ENCODE data around the gene PPP1CA.
A peak's percentile ranks its signal among the peaks of the same experiment; 100 is the strongest.
"Not testable (repeated sequence)": the region's sequence is repeated elsewhere in the genome, so short reads cannot be mapped to it uniquely, and the experiment has no call there.

The PPP1CA gene

GRCh38 chr11:67402192-67402839 is 658 bp upstream of the PPP1CA start:
- Mint-ChIP-seq H3K4me1 (peaks cover 64% of the 10 kb centered on the region), H3K4me3 (peak overlapping the region; percentile 96), H3K27ac (peak overlapping the region; percentile 93)
- H3K27me3 Mint-ChIP-seq, H3K36me3 Mint-ChIP-seq, H3K9me3 Mint-ChIP-seq: not testable (repeated sequence)

- H3K4me3 Mint-ChIP-seq = peak overlapping the region; percentile 85
- peak overlapping the region; percentile 85 for H3K27ac Mint-ChIP-seq
- H3K9me3 Mint-ChIP-seq = no peaks in the 10 kb centered on the region
- peaks cover 63% of the 10 kb centered on the region for H3K4me1 Mint-ChIP-seq
- H3K36me3 Mint-ChIP-seq = peaks cover 3% of the 10 kb centered on the region
- no peaks in the 10 kb centered on the region for H3K27me3 Mint-ChIP-seq
These were observed 640 bp downstream of the PPP1CA start for GRCh38 chr11:67400942-67401494.

- no peaks in the 10 kb centered on the region for H3K9me3 Mint-ChIP-seq
- H3K27ac Mint-ChIP-seq = peak overlapping the region; percentile 85
- H3K4me3 Mint-ChIP-seq = peak overlapping the region; percentile 85
- peaks cover 57% of the 10 kb centered on the region for H3K4me1 Mint-ChIP-seq
- peaks cover 3% of the 10 kb centered on the region for H3K36me3 Mint-ChIP-seq
- H3K27me3 Mint-ChIP-seq = no peaks in the 10 kb centered on the region
These were observed 1.3 kb downstream of the PPP1CA start for GRCh38 chr11:67400251-67400941.

GRCh38 chr11:67398661-67399563 is 2.7 kb downstream of the PPP1CA start:
- Mint-ChIP-seq H3K9me3 (no peaks in the 10 kb centered on the region), H3K27ac (no peak overlapping the region), H3K4me1 (peaks cover 47% of the 10 kb centered on the region), H3K36me3 (peaks cover 3% of the 10 kb centered on the region), H3K27me3 (no peaks in the 10 kb centered on the region), H3K4me3 (peak overlapping the region; percentile 49)

GRCh38 chr11:67397986-67398660 is 3.5 kb downstream of the PPP1CA start:
- Mint-ChIP-seq H3K27me3 (no peaks in the 10 kb centered on the region), H3K27ac (peak overlapping the region; percentile 55), H3K4me1 (peaks cover 50% of the 10 kb centered on the region), H3K4me3 (peak overlapping the region; percentile 39), H3K36me3 (peaks cover 4% of the 10 kb centered on the region), H3K9me3 (no peaks in the 10 kb centered on the region)

GRCh38 chr11:67397536-67397935 is 4.1 kb downstream of the PPP1CA start:
- Mint-ChIP-seq H3K36me3 (peaks cover 4% of the 10 kb centered on the region), H3K4me3 (peak overlapping the region; percentile 39), H3K27ac (peak overlapping the region; percentile 83), H3K4me1 (peaks cover 54% of the 10 kb centered on the region), H3K27me3 (no peaks in the 10 kb centered on the region), H3K9me3 (no peaks in the 10 kb centered on the region)

GRCh38 chr11:67396587-67397389 is 4.9 kb downstream of the PPP1CA start:
- Mint-ChIP-seq H3K36me3 (peaks cover 4% of the 10 kb centered on the region), H3K27ac (peak overlapping the region; percentile 75), H3K9me3 (no peaks in the 10 kb centered on the region)

GRCh38 chr11:67396259-67396581 is 5.4 kb downstream of the PPP1CA start:
- peaks cover 60% of the 10 kb centered on the region for H3K4me1 Mint-ChIP-seq
- H3K9me3 Mint-ChIP-seq = no peaks in the 10 kb centered on the region
- no peak overlapping the region for H3K4me3 Mint-ChIP-seq
- H3K36me3 Mint-ChIP-seq = peaks cover 4% of the 10 kb centered on the region
- no peaks in the 10 kb centered on the region for H3K27me3 Mint-ChIP-seq
- H3K27ac Mint-ChIP-seq = no peak overlapping the region

More at GRCh38 chr11:67396587-67397389, 4.9 kb downstream of the PPP1CA start:
- peaks cover 59% of the 10 kb centered on the region for H3K4me1 Mint-ChIP-seq
- no peaks in the 10 kb centered on the region for H3K27me3 Mint-ChIP-seq
- peak overlapping the region; percentile 49 for H3K4me3 Mint-ChIP-seq

GRCh38 chr11:67395555-67396258 is 6.0 kb downstream of the PPP1CA start:
- H3K27me3 Mint-ChIP-seq = no peaks in the 10 kb centered on the region
- peaks cover 4% of the 10 kb centered on the region for H3K36me3 Mint-ChIP-seq
- no peak overlapping the region for H3K4me3 Mint-ChIP-seq
- H3K4me1 Mint-ChIP-seq = peaks cover 64% of the 10 kb centered on the region
- no peaks in the 10 kb centered on the region for H3K9me3 Mint-ChIP-seq
- H3K27ac Mint-ChIP-seq = peak overlapping the region; percentile 17

GRCh38 chr11:67393990-67394389 is 7.7 kb downstream of the PPP1CA start:
- Mint-ChIP-seq H3K36me3 (peaks cover 4% of the 10 kb centered on the region), H3K9me3 (no peaks in the 10 kb centered on the region), H3K4me3 (peak overlapping the region; percentile 65), H3K27me3 (no peaks in the 10 kb centered on the region), H3K4me1 (peaks cover 58% of the 10 kb centered on the region), H3K27ac (no peak overlapping the region)

GRCh38 chr11:67393437-67393836 is 8.2 kb downstream of the PPP1CA start:
- peak overlapping the region; percentile 30 for H3K4me3 Mint-ChIP-seq
- peaks cover 4% of the 10 kb centered on the region for H3K36me3 Mint-ChIP-seq
- peak overlapping the region; percentile 23 for H3K27ac Mint-ChIP-seq
- no peaks in the 10 kb centered on the region for H3K27me3 Mint-ChIP-seq
- peaks cover 58% of the 10 kb centered on the region for H3K4me1 Mint-ChIP-seq
- no peaks in the 10 kb centered on the region for H3K9me3 Mint-ChIP-seq

- Mint-ChIP-seq H3K27ac (peak overlapping the region; percentile 90), H3K27me3 (no peaks in the 10 kb centered on the region), H3K4me1 (peaks cover 46% of the 10 kb centered on the region), H3K4me3 (peak overlapping the region; percentile 90), H3K9me3 (no peaks in the 10 kb centered on the region), H3K36me3 (peaks cover 3% of the 10 kb centered on the region)
These were observed 9.4 kb downstream of the PPP1CA start for GRCh38 chr11:67392183-67392715.

GRCh38 chr11:67391304-67392182 is 10.1 kb downstream of the PPP1CA start, which contains the start of gene RAD9A:
RAD9A (plus strand) TSS chr11:67391986; CDS start chr11:67392045, 59 bp downstream.
- Mint-ChIP-seq H3K27me3 (no peaks in the 10 kb centered on the region), H3K4me1 (peaks cover 39% of the 10 kb centered on the region), H3K27ac (peak within 1 kb of the TSS; percentile 90), H3K4me3 (peak within 1 kb of the TSS; percentile 90), H3K9me3 (no peaks in the 10 kb centered on the region), H3K36me3 (peaks cover 1% of the 10 kb centered on the region)
